NCI-H2227 treated with DMSO at 0.1 percent for 48 hours (cell line): ENCODE results near the gene LEPROT.

Experiments used
- DNase-seq: peaks from one replicate; lab custom pipeline; 2025; lab: John Stamatoyannopoulos, UW

The LEPROT gene

DNA sequence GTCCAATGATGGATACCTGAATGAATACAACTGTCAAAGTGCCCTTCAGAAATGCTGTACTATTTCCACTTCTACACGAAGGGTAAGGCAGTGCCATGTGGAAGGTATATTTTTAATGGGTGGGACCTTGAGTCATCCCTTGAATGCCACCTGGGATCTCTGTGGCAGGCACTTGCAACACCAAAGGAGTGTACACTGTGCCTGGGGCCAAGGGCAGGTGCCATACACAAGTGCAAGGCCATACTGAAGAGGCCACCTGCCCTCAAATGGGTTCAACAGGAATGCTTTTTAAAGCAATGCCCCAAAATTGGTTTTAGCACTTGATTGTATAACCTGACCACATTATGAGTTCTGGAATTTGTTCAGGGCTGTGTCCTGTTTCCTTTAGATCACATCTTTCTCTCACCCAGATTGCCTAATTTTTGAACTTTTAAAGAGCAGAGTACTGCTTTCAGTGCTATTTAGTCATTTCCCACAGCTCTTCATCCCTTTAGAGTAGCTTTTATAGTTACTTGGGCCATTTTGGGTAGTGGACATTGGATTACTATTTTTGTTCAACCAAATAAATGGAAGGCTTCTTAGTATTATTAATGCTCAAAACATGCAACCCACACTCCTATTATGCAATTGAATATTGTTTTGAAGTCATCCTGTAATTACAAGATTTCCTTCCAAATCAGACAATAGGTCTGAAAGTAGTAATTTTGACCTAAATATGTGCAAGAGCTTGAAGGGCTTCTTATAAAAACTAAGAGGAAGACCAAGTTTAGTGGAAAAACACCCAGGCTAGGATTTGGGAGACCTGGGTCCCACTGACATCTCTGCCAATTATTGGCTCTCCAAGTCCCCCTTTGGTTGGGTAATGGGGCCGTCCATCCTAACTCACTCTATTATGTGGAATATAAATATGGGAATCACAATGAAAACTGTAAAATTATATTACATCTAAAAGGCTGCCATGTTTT is 57.2 kb downstream of the LEPROT start:
- no peak for DNase-seq

DNA sequence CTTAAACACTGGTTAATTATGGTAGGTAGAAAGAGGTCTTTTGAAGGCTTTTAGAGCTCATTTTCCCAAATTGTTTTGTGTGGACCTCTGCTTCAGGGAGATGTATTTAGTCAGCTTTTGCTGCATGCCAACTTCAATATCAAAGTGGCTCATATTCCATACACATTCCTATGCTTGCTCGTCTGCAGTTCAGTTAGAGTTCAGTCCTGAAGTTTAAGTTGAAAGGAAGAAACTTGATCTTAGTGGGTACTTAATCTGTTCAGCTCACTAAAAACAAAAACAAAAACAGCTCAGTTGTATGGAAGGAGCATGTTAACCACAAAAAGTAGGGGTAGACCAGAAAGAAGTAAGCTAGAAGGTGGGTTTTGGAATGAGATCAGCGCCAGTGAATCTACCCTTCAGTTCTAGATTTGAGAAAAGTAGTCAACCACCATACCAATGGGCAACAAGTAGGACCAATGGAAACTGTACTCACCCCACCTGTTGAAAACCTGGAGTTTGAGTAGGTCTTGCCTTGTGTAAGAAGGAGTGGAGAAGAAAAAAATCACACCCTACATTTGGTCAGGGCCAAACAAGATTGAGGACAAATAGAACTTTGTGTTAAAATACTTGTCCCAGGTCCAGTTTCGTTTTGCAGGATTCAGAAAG is 58.0 kb downstream of the LEPROT start:
- no peak for DNase-seq

DNA sequence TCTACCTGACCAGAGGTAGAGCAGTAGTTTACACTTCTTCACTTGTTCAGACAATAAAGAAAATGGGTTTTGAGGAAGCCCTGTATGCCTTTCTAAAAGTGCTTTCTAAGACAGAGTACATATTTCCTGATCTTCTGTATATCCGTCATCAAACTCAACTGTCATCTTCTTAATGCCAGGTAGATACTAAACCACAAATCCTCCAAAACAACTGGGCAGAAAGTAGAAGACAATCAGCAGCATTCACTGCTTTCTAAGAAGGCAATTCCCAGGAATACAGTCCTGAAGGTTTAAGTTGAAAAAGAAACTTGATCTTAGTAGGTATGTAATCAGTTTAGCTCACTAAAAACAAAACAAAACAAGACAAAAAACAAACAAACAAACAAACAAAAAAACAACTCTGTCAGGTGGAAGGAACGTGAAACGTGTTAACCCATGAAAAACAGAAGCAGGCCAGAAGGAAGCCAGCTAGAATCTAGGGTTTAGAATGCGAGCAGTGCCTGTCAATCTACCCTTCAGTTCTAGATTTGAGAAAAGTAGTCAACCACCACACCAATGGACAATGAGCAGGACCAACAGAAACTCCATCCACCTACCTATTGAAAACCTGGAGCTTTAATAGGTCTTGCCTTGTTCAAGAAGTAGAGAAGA is 59.2 kb downstream of the LEPROT start:
- DNase-seq = no peak

DNA sequence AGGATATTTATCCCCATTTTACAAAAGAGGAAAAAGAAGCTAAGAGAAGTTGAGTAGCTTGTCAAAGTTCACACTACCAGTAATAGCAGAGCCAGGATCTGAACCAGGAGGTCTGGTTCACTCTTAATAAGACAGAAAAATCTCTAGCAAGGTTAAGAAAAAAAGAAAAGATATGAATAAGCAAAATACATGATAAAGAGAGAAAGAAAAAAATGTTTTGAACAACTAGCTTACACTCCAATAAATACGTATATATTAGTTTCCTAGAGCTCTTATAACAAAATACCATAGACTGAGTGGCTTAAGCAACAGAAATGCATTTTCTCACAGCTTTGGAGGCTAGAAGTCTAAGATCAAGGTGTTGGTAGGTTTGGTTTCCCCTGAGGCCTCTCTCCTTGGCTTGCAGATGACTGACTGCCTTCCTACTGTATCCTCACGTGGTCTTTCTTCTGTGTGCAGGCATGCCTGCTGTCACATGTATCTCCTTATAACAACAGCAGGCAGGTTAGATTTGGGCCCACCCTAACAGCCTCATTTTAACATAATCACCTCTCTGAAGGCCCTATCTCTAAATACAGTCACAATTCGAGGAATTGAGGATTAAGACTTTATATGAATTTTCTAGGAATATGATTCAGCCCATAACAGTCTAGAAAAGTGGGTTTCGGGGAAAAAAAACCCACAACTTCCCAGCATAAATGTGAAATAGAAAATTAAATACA is 60.4 kb downstream of the LEPROT start:
- DNase-seq = no peak

DNA sequence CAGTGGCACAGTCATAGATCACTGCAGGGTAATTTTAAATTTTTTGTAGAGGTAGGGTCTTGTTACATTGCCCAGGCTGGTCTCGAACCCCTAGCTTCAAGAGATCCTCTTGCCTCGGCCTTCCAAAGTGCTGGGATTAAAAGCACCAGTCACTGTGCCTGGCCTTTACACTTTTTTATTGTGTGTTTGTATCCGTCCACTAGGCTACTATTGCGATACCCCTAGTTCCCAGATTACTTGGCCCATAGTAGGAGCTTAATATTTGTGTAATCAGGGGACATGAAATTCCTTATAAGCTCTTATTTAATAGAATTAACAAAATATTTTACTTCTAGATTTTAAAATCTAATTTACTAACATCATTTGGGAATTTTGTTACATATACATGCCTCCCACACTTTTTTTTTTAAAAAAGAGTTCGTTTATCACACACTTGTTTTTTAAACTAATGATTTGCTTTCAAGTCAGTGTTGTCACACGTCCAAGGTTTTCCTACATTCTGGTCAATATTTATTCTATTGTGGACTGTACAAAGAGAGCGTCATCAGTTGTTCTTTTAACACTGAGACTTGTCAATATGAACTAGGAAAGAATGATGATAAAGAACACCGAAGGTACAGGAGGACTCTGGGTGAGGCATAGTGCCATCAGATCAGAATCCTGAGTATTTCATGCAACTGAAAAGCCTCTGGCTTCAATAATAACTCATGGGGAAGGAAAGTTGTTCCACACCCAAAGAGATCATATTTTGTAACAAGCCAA is 63.7 kb downstream of the LEPROT start:
- DNase-seq = no peak
